Stimulated activated CD8-positive, alpha-beta memory T cell treated with anti-CD3 and anti-CD28 coated beads, Interleukin-12 subunit alpha, Interleukin-12 subunit beta, amount 100 ng/mL, for 24 hours (primary cell): Measurements from ENCODE around the gene P2RX2.

ENCODE experiments used
- DNase-seq: peaks from one replicate; pipeline ENCODE4 v3.0.0-alpha.2; 2020; ENCODE audit errors: extremely low read depth

The P2RX2 gene

GRCh38 chr12:132638541-132639408 lies 20.2 kb downstream of the P2RX2 start:
- no peak for DNase-seq

GRCh38 chr12:132639956-132640520 lies 21.5 kb downstream of the P2RX2 start:
- no peak for DNase-seq

GRCh38 chr12:132640936-132641335 lies 22.4 kb downstream of the P2RX2 start:
- DNase-seq: no peak

GRCh38 chr12:132641811-132642650 lies 23.5 kb downstream of the P2RX2 start:
- no peak for DNase-seq

- DNase-seq: no peak
Observed at GRCh38 chr12:132642846-132643835, 24.6 kb downstream of the P2RX2 start.

GRCh38 chr12:132646850-132647249 lies 28.3 kb downstream of the P2RX2 start:
- DNase-seq: no peak

GRCh38 chr12:132647858-132648257 lies 29.3 kb downstream of the P2RX2 start:
- DNase-seq: no peak

- DNase-seq: no peak
Observed at GRCh38 chr12:132648616-132649225, 30.1 kb downstream of the P2RX2 start.

- DNase-seq: no peak
Observed at GRCh38 chr12:132649226-132649945, 30.8 kb downstream of the P2RX2 start.

- no peak for DNase-seq
Observed at GRCh38 chr12:132651444-132652100, 33.0 kb downstream of the P2RX2 start.

GRCh38 chr12:132653567-132654290 lies 35.2 kb downstream of the P2RX2 start:
- no peak for DNase-seq

- no peak for DNase-seq
Observed at GRCh38 chr12:132657004-132657727, 38.6 kb downstream of the P2RX2 start.

- no peak for DNase-seq
Observed at GRCh38 chr12:132658149-132658894, 39.7 kb downstream of the P2RX2 start.

GRCh38 chr12:132659146-132659545 lies 40.6 kb downstream of the P2RX2 start:
- no peak for DNase-seq

- DNase-seq: no peak
Observed at GRCh38 chr12:132660052-132660451, 41.5 kb downstream of the P2RX2 start.

GRCh38 chr12:132660996-132661395 lies 42.4 kb downstream of the P2RX2 start:
- DNase-seq: no peak

GRCh38 chr12:132661972-132662371 lies 43.4 kb downstream of the P2RX2 start:
- no peak for DNase-seq
